K562 (cell line): Measurements from ENCODE around the gene SLC35E3. TPM values are rescaled to one million over a fixed set of nuclear protein-coding genes. Genes with fewer than 3 reads are reported as not detected.

Source experiments
- BCL6 ChIP-seq: fragments of 250-450 bp; sonication (Bioruptor Pico); IDR thresholded peaks from 2 replicates; pipeline ENCODE4 v1.4.0; 2020
- CHD7 ChIP-seq: fragments of 200-600 bp; sonication (generic); IDR thresholded peaks from one replicate; pipeline ENCODE4 v1.6.1; 2012; ENCODE audit warnings: mild to moderate bottlenecking, low read depth, low read length, inconsistent platforms
- DACH1 ChIP-seq: fragments of 450-650 bp; IDR thresholded peaks from 2 replicates; pipeline ENCODE4 v1.6.1; 2018; ENCODE audit not compliant: partially characterized antibody
- DMBX1 ChIP-seq: fragments of 250-450 bp; sonication (Bioruptor Pico); IDR thresholded peaks from 2 replicates; pipeline ENCODE4 v1.8.0; 2022; ENCODE audit warnings: inconsistent platforms, mild to moderate bottlenecking, moderate library complexity, borderline replicate concordance
- MTF1 ChIP-seq: fragments of 250-450 bp; sonication (Bioruptor Pico); IDR thresholded peaks from 2 replicates; pipeline ENCODE4 v1.9.0; 2021; ENCODE audit warnings: moderate library complexity, mild to moderate bottlenecking, inconsistent platforms, borderline replicate concordance
- SMAD4 ChIP-seq: fragments of 250-450 bp; sonication (Bioruptor Pico); conservative IDR thresholded peaks from 2 replicates; pipeline ENCODE4 v1.8.0; 2021; ENCODE audit warnings: inconsistent platforms, mild to moderate bottlenecking, moderate library complexity
- SP1 ChIP-seq: sonication (generic); formaldehyde crosslinking; IDR thresholded peaks from 2 replicates; pipeline ENCODE4 v1.8.1; 2022; ENCODE audit warnings: mild to moderate bottlenecking, missing genetic modification reagents
- ZNF740 ChIP-seq, 3 experiments: fragments of 200-800 bp in 1 of 3; sonication (Bioruptor generic) in 1 of 3; sonication (generic) in 1 of 3; formaldehyde crosslinking in 1 of 3; IDR thresholded peaks; 2 replicates each; pipeline versions ENCODE4 v1.6.1 to v1.8.0; 2016 to 2022; ENCODE audit warnings: mild to moderate bottlenecking in 2 of 3, missing compliant biosample characterization in 2 of 3, missing genetic modification characterization in 2 of 3, missing genetic modification reagents in 1 of 3
- ZNF780A ChIP-seq: fragments of 250-450 bp; sonication (Bioruptor Pico); IDR thresholded peaks from 2 replicates; pipeline ENCODE4 v1.5.0; 2021; ENCODE audit warnings: mild to moderate bottlenecking
- polyA plus RNA-seq, 8 experiments: library from polyadenylated mRNA; depleted of rRNA in 4 of 8; stranded (reverse) in 5 of 8; unstranded in 3 of 8; fragments of >200 nt; fragmentation: Nextera tagmentation in 2 of 8; fragmentation: Illumina TruSeq in 1 of 8; extraction: Ambion mirVana in 2 of 8; extraction: Trizol in 1 of 8; gene quantifications; 2 replicates each; pipeline versions ENCODE4 v1.2.1 to v1.2.3, GENCODE V29; 2011 to 2014; ENCODE audit warnings: inconsistent platforms in 1 of 8, missing spikeins in 1 of 8
- total RNA-seq, 7 experiments: library from RNA; depleted of rRNA in 6 of 7; stranded (reverse); fragments of >200 nt in 6 of 7; fragmentation: Illumina TruSeq in 2 of 7; extraction: Trizol in 2 of 7; gene quantifications; 2 replicates each; pipeline versions ENCODE4 v1.2.1 to v1.2.3, GENCODE V29; 2011 to 2021; ENCODE audit warnings: low replicate concordance in 1 of 7
- TF ChIP-seq, protein P1 (sequence below): sonication (generic); formaldehyde crosslinking; IDR thresholded peaks from 2 replicates; pipeline ENCODE4 v1.8.1; 2022; ENCODE audit warnings: missing genetic modification reagents
- TF ChIP-seq, protein P2 (sequence below): fragments of 450-650 bp; IDR thresholded peaks from 2 replicates; pipeline ENCODE4 v1.6.1; 2016; ENCODE audit warnings: antibody characterized with exemption

Gene SLC35E3
- total and polyA plus RNA-seq, 9 of the 15 experiments (the other 6 are each of a cell fraction or from before 2014, with no cell fraction given) = 1.2 to 5.9 (median 3.8) TPM

- TF ChIP-seq CHD7 (no peak), DACH1 (peak; percentile 77), MTF1 (CRISPR knock-in tag) (no peak), BCL6 (no peak), ZNF780A (CRISPR knock-in tag) (no peak), ZNF740 (CRISPR knock-in tag; IDR thresholded peaks at IDR 0.05) (no peak), ZNF740 (tag; IDR thresholded peaks at IDR 0.05) (no peak), SP1 (CRISPR knock-in tag) (no peak), DMBX1 (CRISPR knock-in tag) (no peak), SMAD4 (no peak)
- TF ChIP-seq, protein P1, sequence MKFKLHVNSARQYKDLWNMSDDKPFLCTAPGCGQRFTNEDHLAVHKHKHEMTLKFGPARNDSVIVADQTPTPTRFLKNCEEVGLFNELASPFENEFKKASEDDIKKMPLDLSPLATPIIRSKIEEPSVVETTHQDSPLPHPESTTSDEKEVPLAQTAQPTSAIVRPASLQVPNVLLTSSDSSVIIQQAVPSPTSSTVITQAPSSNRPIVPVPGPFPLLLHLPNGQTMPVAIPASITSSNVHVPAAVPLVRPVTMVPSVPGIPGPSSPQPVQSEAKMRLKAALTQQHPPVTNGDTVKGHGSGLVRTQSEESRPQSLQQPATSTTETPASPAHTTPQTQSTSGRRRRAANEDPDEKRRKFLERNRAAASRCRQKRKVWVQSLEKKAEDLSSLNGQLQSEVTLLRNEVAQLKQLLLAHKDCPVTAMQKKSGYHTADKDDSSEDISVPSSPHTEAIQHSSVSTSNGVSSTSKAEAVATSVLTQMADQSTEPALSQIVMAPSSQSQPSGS (CRISPR knock-in tag) = no peak
- TF ChIP-seq, protein P2, sequence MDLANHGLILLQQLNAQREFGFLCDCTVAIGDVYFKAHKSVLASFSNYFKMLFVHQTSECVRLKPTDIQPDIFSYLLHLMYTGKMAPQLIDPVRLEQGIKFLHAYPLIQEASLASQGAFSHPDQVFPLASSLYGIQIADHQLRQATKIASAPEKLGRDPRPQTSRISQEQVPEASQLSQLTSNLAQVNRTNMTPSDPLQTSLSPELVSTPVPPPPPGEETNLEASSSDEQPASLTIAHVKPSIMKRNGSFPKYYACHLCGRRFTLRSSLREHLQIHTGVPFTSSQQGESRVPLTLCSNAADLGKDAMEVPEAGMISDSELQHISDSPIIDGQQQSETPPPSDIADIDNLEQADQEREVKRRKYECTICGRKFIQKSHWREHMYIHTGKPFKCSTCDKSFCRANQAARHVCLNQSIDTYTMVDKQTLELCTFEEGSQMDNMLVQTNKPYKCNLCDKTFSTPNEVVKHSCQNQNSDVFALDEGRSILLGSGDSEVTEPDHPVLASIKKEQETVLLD = 0 out of 2 replicates have a peak, but pooled peaks have one; percentile 5
Measured at GRCh38 chr12:68808388-68809189, 62.6 kb downstream of the SLC35E3 start (continued).
